NCI-H187 (cell line): ENCODE results near the gene MTHFD1.

ENCODE experiments used
- DNase-seq, 2 experiments: peaks; one replicate each; lab custom pipeline; 2025; lab: John Stamatoyannopoulos, UW

Gene MTHFD1

DNA sequence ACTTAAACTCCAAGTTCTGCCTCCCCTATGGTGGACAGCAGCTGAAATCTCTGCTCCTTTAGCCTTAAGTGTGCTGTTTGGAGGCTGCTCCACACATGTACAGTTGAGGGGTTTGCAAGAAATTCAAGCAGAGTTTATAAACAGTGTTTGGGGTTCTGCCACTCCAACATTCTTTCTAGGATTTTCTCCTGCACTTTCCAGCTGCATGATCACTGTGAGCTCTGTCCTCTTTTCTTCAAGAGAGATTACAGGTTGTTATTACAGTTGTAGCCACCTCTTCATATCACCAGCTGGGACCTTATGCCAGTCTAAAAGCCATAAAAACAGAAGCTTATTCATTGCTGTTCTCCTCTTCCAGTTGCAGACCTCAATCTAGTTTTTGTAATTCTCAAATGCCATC, 107.1 kb downstream of the MTHFD1 start:
- DNase-seq, result no peak

DNA sequence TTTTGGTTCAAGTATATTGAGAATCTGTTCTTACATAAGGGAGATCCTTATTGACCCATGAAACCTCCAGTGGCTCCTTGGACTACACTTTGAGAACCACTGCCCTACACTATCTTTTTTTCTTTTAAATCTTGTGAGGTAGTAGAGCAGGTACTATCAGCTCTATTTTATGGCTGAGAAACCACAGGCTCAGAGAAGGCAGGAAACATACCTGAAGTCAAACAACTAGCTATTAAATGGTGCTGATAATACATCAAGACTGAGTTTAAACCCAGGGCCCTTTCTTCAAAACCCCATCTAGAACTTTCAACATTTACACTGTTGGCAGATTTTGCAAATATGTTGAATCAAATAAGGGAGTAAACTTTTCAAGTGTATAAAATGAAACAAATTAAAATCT, 108.6 kb downstream of the MTHFD1 start:
- DNase-seq, result no peak

DNA sequence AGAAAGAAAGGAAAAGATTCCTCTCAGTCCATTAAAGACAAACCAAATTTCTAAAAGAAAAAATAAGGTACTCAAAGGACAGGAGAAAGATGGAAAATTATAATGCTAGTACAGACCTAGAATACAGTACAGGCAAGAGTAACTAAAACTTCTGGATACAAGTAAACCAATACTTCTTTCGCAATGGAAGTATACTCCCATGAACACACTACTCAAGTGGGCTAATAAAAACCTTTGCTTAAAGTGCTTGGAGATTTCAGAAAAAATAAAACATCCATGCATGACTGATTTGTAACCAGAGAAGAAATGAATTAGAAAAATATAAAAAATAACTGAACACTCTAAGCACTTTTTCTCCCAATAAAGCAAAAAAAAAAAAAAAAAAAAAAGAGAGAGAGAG, 111.9 kb downstream of the MTHFD1 start:
- no peak for DNase-seq

DNA sequence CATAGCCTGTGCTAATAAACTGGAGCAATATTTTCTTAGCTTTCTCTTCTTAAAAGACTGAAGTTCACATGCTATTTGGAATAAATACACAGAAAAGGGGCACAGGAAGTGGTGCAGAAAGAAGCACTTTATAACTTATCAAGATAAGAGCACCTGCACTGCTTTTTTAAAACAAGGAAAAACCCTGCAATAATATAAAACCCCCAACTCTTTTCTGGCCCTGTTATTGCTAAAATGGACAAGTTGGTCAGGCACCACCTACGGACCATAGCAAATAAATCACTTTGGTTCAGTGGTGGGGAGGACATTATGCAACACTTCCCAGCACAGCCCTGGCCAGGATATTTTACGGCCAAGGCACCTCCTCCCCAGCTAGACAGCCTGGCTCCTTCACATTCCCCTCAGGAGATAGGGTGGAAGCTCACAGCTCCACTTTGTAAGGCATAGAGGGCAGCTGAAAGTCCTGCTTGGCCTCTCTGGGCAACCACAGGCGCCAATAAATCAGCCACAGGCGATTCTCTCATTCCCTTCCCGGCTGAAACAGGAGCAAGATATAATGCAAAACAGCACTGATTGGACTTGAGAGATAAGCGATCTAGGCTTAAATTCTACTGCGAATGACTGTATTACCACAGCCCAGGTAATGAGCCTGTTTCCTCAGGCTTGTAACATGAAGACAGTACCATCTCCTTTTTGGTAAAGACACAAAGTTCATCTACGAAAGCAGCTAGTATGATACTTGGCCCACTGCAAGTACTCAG, 113.4 kb downstream of the MTHFD1 start:
- peak; percentile 58 to 64 for DNase-seq

DNA sequence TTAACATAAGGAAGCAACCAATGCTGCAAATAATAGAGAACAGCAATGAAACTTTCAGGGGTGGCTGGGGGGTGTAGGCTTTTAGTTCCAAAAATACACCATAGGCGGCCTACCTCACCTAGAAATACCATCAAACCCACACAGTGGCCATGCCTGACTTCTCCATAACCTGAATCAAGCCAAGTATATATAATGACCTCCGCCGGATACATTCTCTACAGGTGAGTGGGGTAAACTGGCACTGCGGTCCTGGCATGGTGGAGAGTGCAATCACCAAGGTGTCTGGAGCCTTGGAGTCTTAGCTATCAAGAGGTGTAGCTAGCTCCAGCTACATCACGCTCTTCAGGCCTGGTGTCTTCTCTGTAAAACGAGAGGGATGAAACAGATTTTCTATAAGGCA, 114.3 kb downstream of the MTHFD1 start:
- DNase-seq, result no peak

DNA sequence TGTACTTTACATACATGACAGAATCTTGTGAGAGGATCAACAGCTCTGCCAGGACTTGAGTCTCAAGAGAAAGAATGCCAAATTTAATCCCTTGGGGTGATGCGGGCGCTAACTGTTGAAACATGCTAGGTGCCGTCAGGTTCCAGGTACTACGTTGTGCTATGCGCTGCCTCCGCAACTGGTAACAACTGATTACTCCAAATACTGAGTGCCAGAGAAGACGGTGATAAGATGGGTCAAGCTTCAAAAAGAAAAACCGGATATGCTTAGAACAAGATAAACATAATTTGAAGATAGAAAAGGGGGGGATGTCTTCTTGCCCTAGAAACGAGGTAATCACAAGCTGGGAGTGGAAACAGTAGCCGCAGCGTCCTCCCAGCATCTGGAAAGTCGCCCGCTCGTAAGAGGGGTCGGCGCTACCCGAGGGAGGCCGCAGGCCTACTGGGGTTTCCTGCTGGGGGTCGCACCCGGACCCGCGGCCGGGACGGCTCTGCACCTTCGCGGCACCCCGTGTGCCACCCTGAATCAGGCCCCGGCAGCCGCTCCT, 114.8 kb downstream of the MTHFD1 start:
- no peak for DNase-seq

DNA sequence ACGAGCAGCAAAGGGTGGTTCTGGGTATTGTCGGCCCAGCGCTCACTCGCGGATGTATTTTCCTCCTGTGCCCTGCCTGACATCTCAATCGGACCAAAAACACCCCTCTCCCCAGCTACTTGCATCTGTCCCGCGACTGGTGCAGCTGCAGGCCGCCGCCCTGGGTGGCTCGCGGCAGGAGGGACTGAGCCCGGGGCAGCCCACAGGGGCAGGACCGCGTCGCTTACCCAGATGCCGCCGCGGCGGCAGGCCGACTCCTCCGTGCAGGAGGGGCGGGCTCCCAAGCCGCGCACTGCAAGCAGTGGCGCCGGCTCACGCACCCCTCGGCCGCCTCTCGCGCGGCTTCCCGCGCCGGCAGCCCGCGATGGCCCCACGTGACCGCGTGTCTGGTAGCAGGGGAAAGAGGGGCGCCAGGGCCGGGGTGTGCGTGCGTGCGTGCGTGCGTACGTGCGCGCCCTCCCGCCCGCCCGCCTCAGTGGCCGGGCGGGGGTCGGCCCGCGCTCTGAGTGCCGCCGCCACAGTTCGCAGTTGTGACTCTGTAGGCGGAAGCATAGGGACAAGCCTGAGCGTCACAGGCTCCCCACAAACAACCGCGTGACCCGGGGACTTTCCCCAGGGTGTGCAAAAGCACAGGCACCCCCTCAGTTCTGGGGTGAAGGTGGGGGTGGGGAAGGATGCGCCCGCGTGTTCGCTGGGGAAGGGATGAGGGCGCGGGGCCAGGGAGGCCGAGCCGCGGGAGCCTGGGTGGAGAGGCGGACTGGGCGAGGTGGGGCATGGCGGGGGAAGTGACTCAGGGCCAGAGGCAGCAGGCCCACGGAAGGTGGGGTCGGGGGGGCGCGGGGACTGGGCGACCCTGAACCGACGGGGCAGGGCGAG, 115.5 kb downstream of the MTHFD1 start, which contains the start of gene ZBTB25:
TSS of gene ZBTB25 (minus strand) at position 405 of the 876 bp plus-strand sequence. CDS start 13,305 bp downstream, outside the sequence.
- peak; percentile 80 to 88 for DNase-seq

DNA sequence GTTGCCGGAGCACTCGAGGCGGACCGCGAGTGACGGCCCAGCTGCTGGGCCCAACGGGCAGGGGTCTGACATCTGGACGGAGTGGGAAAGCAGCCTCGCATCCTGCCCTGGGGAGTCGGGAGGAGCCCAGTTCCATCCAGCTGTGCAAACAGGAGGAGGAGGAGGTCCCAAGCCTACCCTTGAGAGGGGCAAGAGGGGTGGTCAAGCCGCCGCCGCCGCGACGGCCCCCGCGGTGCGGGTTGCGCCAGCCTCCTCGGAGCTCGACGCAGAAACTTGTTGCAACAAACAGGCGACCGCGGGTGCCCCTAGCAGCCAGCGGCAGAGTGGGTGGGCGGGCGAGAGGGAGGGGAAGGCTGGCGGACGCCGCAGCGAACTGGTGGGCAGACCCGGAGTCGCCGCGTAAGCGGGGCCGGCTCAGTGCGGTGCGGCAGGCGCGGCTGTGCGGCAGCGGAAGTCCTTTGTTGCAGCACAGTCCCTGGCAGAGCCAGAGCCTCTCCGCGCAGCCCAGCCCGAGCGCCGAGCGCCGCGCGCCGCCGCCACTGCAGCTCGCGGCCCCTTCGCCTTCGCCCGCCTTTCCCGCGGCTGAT, 116.2 kb downstream of the MTHFD1 start, which contains the start of gene ZBTB1:
TSS of gene ZBTB1 (plus strand) at position 461 of the 587 bp plus-strand sequence. CDS start 16,735 bp downstream, outside the sequence.
- peak; percentile 67 to 93 for DNase-seq

DNA sequence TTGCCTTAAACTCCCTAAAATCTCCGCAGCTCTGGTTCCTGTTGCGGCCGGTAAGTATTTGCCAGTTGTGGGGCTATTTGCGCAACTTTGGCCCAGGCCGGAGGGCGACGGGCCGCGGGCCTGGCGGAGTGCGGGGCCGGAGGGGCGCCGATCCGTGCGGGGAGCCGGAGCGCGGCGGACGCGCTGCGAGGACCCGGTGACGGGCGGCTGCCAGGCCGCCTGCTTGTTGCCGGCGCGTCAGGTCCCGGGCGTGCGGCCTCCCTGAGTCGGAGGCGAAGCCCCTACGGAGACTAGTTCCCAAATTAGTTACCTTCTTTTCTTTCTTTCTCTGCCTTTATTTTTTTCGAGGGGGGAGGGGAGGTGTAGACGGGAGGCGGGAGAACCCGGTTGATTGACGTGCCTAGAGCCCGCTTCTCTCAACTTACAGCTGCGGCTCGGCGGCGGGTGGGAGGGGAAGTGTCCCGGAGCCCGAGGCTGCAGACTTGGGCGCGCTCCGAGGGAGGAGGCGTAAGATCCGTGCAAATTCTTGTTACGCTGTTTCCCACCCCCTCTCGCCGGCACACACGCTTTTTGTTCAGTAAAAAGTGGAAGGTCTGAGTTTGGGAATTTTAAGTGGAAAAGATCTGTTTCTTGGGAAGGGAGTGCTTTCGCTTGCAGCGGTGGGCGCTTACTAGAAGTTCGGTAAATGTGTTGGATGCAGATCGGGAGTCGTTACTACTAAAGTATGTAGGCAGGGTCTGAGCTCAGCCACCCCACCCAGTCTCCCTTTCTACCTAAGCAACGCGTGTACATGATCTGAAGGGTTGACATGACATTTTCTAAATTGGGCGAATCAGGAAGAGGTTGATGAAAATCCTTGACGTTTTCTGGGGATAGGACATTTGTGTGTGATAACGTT, 117.0 kb downstream of the MTHFD1 start:
- peak; percentile 74 to 84 for DNase-seq

DNA sequence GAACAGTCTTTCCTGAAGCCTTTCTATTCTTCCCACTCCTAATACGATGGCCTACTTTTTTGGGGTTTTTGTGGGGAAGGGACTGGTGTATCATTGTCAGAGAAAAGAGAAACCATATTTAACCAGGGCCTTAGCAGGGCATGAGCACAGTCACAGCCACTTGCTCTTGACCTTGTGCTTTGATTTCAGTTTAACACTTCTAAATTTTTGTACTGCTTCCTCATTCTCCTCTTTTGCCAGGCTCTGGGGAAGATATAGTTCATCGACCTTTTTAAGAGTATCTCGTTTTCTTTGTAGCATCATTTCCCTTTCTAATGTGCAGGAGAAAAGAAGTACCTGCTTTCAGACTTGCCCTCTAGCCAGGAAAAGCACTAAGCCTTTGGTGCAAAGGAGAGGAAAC, 118.6 kb downstream of the MTHFD1 start:
- DNase-seq, result no peak

DNA sequence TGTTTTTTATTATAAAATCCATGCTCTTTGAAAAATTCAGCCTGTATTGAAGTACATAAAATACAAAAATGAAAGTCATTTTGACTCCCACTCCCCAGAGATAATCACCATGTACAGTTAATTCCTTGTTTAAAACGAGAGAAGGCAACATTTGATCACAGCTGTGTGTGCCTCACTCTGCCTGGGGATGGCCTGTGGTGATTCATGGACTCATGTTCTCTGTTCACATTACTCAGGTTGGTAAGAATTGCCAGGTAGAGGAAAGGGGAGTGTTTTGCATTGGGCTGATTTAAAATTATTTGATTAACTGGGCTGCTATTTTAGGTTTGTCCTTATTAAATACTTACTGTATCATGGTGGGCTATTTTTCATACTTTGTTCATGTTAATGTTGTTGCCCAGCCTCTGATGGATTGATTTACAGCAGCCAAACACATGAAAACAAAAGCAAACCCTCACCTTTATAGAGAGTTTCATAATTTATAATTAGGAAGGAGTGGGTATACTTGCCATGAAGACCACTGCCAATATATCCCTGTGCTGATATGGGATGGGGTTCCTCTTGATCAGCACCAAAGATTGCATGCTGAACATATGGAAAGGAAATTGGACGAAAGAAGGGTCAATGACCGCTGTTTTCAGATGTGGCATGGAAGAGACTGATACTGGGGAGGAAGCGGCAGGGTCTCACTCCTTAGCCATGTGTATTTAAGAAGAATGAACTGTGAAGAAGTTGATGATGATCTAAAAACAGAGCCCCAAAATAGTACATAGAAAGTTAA, 119.4 kb downstream of the MTHFD1 start:
- DNase-seq, result no peak

DNA sequence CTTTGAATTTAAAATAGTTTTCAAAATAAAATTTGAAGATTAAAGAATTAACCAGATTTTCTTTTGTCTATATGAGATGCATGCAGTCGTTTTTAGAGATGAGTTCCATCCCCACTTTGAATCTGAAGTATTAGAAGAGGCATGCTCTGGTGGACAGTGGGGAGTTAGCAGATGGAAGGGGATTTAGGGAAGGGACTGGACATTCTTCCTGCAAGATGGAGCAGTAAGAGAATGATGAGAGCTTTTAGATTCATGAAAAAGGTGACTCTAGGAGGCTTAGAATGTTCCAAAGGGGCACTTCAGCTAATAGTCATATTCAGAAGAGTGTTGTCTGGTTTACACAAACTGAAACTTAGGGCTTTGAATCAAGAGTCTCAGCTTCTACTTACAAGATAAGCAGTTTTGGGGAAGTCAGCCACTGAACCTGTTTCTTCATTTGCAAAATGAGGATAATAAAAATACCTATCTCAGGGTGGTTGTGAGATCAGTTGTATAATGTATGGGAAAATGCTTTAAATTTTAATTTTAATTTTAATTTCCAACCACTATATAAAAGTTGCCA, 120.1 kb downstream of the MTHFD1 start:
- DNase-seq, result no peak

DNA sequence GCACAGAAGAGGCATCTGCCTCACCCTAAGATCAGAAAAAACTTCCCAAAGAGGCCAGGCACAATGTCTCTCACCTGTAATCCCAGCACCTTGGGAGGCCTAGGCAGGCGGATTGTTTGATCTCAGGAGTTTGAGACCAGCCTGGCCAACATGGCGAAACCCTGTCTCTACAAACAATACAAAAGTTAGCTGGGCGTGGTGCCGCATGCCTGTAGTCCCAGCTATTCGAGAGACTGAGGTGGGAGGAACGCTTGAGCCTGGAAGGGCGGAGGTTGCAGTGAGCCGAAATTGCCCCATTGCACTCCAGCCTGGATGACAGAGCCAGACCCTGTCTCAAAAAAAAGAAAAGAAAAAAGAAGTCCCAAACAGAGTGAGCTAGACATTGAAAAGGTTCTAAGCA, 120.9 kb downstream of the MTHFD1 start:
- no peak for DNase-seq
